NCI-H226 (cell line): Measurements from ENCODE around the gene CDK19.
"Not testable (repeated sequence)": the region's sequence is repeated elsewhere in the genome, so short reads cannot be mapped to it uniquely, and the experiment has no call there.

Source experiments
- DNase-seq: peaks from one replicate; pipeline ENCODE4 v3.0.0-alpha.2; 2015

The CDK19 gene

DNA sequence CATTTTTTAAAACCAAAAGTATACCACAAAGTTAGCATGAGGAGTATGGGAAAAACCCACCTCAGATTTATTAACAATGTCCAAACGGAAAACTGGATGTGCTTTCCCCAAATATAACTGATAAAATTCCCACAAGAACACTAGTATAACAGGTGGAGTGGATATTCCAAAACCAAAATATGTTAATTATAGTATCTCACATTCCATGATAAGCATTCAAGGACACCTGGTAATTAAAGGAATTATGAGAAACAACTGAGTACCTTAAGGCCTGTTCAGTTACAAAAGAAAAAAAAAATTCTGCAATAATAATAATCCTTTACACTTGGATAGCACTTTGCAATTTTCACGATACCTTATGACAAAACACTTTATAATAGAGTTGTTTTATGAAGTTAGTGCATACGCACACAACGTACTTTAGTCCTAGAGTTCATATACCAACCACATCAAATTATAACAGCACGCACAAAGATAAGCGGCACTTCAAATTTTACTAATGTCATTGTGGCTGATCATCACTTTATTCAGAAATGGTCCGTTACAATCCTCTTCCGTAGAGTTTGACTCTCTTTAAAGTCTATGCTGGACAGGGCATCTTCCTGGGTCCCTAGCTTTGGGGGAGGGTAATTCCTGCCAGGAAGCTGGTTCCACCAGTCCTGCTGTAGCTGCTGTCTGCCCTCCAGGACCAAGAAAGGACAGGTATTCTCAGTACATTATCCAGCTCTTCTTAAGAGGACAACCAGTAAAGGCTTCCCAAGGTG is 1.7 kb downstream of the CDK19 start:
- DNase-seq = no peak

DNA sequence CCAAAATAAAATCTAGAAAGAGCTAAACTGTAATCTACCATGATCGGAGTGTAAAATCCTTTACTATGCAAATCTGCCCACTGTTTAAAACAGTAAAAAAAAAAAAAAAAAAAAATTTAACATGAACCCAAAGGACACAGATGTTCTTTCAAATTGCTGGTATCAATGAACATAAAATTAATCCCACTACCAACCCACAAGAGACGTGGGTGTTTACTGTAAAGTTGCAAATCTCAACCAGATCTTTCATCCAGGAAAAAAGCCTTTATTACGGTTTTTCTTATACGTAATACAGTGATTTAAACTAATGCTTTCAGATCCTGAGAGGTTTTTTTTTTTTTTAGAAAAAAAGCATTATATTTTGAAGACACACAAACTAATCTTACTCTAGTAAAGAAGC is 2.5 kb downstream of the CDK19 start:
- no peak for DNase-seq

DNA sequence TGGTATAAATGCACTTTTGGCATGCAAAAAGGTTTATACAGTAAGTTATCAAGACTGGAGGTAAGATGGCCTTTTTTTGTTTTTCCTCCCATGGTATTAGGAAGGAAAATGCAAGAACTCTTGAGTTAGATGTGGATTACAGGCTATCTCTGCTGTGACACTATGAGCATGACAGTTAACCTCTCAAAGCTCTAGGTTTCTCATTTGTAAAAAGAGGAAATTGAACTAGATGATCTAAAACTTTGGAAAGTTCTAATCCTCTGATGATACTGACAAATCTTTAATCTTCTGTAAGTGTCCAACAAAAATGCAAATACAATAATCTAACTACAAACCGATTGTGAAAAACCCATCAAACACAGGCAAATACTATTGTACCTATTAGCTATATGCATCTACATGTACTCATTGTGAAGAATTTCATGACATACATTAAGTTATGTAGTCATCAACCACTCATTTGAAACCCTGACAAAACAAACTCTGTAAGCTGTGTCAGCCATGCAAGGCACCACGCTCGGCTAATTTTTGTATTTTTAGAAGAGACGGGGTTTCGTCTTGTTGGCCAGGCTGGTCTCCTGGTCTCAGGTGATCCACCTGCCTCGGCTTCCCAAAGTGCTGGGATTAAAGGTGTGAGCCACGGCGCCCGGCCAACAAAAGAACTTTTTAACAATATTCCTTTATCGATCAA is 4.2 kb downstream of the CDK19 start:
- DNase-seq = no peak

DNA sequence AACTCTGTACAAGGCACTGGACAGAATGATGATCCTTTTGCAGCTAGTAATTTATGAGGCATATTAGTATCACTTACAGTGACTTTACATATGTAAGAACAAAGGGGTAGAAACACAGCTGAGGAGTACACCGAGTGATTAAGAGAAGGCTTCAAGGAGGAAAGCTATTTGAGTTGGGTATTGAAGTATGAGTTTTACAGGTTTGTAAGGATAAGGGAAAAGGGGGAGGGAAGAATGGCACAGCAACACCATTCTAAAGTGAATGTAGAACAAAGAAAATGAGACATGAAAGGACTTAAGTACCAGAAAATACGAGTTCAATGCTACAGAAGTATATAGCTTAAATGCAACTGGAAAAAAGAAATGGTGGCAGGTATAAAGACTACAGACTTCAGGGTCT is 5.5 kb downstream of the CDK19 start:
- no peak for DNase-seq

DNA sequence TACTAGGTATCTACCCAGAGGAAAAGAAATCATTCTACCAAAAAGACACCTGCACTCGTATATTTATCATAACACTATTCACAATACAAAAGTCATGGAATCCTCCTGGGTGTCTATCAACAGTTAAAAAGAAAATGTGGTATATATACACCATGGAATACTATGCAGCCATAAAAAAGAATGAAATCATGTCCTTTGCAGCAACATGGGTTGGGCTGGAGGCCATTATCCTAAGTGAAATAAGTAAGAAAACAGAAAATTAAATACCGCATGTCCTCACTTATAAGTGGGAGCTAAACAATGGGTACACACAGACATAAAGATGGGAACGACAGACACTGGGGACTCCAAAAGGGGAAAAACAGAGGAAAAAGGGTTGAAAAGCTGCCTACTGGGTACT is 13.1 kb downstream of the CDK19 start:
- not testable (repeated sequence) for DNase-seq

DNA sequence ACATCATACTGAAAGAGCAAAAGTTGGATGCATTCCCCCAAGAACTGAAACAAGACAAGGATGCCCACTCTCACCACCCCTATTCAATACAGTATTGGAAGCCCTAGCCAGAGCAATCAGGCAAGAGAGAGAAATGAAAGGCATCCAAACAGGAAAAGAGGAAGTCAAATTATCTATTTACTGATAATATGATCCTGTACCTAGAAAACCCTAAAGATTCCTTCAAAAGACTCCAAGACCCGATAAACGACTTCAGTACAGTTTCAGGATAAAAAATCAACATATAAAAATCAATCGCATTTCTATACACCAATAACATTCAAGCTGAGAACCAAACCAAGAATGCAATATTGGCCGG is 14.5 kb downstream of the CDK19 start:
- DNase-seq = no peak

DNA sequence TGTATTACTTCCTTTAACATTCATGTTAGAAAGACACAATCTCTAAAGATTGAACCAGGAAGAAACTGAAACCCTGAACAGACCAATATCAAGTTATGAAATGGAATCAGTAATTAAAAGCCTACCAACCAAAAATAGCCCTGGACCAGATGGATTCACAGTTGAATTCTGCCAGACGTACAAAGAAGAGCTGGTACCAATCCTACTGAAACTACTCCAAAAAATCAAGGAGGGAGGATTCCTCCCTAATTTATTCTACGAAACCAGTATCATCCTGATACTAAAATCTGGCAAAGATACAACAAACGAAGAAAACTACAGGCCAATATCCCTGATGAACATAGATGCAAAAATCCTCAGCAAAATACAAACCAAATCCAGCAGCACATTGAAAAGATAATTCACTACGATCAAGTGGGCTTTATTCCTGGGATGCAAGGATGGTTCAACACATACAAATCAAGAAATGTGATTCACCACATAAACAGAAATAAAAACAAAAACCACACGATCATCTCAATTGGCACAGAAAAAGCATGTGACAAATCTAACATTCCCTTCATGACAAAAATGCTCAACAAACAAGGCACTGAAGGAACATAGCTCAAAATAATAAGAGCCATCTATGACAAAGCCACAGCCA is 15.0 kb downstream of the CDK19 start:
- no peak for DNase-seq

DNA sequence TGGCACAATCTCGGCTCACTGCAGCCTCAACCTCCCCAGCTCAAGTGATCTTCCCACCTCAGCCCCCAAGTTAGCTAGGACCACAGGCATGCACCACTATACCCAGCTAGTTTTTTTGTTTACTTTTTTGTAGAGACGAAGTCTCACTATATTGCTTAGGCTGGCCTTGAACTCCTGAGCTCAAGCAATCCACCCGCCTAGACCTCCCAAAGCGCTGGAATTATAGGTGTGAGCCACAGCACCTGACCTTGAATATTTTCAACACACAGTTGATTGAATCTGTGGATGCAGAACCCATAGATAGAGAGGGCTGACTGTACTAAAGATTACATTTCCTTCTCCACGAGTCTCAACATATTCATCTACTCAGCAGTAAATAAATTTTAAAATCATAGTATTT is 15.6 kb downstream of the CDK19 start:
- DNase-seq = no peak

DNA sequence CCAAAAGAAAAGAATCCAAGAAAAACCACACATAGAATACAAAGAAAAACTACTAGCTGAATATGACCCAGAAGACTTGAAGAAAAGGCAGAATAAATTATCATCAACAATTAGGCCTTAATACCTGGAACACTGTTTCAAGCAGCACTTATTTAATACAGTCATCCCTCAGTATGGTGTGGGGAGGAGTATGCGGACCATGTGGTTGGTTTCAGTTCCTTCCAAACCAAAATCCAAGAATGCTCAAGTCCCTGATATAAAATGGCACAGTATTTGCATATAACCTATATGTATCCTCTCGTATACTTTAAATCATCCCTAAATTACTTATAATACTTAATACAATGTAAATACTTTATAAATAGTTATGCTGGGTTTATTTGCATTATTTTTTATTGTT is 16.1 kb downstream of the CDK19 start:
- no peak for DNase-seq

DNA sequence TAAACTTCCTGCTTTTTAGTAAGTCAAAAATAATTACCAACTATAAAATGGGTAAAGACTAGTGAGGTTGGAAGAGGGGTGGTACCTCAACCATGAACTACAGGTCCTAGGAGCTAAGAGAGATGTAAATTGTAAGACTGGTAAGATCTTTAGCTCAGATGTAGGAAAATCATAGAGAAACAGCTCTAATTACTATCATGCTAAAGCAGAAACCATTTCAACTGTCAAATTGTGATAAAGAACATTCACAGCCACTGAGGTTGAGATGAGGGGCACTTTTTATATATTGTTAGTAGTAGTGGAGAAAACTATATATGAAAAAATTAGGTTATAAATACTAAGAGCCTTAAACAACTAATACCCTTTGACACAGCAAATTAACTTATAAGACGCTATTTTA is 20.0 kb downstream of the CDK19 start:
- DNase-seq = no peak

DNA sequence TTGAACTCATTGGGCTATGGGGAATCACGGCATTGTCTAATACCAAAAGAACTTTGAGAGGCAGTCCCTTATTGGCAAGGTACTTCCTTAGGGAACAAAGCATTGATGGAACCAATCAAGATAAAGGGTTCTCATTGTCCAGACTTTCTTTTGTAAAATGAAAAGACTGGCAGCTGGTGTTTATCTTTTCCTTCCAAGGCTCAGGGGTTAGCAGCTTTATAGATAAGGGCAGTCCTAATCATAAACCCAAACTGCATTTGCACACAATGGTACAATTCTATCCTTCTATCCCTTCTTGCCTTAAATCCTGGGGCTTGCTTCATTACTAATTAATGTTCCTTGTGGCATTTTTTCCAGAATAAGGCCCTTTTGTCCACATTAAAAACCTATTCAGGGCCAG is 28.6 kb downstream of the CDK19 start:
- DNase-seq = no peak

DNA sequence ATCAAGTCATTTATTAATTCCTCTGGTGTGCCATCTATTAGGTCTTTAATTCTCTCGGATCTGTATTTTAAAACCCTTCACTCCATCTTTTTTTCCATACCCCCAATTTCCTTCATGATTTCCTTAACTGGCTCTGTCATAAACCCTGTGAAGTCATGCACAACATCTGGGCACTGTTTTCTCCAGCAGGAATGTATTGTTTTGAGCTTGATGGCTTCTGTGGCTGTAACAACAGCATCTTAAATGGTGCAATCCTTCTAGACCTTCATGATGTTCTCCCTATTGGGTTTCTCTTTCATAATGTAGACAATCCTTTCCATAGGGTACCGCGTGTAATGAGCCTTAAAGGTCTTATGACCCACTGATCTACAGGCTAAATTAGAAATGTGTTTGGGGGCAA is 29.0 kb downstream of the CDK19 start:
- no peak for DNase-seq

DNA sequence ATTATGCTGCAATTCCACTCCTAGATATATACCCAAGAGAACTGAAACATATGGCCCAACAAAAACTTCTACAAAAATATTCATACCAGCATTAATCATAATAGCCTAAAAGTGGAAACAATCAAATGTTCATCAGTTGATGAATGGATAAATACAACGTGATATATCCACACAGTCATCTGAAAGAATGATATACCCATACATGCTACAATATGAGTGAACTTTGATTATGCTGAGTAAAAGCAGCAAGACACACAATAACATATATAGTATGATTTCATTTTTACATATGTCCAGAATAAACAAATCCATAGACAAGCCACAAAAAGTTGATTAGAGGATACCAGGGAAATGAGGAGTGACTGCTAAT is 30.7 kb downstream of the CDK19 start:
- no peak for DNase-seq

DNA sequence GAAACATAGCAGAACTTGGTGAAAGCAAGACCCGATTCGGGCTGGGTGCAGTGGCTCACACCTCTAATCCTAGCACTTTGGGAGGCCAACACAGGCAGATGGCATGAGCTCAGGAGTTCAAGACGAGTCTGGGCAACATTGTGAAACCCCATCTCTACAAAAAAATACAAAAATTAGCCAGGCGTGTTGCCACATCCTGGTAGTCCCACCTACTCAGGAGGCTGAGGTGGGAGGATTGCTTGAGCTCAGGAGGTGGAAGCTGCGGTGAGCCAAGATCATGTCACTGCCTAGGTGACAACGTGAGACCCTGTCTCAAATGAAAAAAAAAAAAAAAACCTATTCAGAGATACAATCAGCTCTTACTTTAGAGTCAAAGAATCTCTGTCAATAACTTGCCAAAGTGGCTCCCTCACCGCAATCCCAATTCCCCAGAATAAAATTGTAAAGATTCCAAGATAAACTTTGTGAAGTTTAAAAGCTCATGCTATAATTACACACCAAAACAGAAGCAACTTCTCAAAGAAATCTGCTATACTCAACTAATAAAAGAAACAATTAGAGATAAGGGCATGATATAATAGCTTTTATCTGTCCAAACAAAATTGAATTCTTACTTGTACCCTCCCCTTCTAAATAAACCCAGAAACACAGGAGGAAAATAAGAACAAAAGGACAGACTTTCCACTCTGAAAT is 33.6 kb downstream of the CDK19 start:
- DNase-seq = no peak

DNA sequence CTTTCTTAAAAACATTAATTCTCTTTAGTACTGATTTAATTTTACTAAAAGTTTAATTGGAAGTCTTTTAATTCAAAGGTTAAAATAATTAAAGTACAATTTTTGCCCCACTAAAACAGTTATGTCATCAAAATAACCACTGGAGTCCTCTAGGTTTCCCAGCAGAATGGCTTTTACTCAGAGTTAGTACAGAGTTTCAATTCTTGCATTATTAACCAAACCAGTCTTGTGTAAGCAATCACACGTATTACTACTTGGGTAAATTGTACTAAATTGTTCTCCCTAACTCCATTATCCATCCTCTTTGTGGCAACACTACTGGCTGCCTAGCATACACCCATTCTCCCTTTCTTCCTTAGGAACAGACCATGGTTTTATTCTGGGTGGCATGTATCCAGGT is 36.9 kb downstream of the CDK19 start:
- no peak for DNase-seq

DNA sequence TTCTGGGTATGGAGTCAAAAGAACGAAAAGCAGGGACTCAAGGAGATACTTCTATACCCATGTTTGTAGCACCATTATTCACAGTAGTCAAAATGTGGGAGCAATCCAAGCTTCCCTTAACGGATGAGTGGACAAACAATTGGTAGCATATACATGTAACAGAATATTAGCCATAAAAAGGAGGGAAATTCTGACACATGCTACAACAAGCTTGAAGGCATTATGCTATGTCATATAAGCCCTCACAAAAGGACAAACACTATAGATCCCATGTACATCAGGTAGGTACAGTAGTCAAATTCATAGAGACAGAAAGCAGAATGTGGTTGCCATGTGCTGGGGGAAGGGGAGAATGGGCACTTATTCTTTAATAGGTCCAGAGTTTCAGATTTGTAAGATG is 37.6 kb downstream of the CDK19 start:
- DNase-seq = no peak

DNA sequence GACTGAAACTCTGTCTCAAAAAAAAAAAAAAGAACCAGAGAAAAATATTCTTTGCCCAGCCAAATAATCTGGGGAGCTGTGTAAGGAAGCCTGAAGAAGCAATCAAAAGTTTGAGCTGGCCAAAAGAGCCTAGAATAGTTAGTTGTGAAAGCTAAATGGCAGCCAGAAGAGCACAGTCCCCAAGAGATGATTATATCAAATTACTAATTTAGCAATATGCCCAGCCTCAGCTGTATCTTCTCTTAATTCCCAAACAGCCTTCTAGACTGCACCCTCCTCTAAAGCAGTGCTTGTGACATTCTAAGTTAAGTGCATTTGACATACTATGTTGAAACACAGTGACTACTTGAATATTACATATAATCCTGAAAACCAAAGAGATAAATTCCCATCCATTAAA is 38.9 kb downstream of the CDK19 start:
- no peak for DNase-seq

DNA sequence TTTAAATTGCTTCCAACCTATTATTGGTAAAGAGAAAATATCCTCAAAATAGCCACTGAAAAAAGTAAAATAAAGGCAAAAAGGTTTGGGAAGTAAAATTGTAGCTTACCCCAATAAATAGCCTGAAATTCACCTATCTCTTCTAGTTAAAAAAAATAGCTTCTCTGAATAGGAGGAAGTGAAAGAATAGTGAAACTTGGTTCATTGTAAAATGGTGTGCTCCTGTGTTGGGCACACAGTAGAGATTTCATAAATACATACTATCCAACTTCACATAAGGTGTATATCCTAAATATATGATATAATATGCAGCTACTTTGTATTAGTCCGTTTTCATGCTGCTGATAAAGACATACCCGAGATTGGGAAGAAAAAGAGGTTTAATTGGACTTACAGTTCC is 45.3 kb downstream of the CDK19 start:
- DNase-seq = no peak

DNA sequence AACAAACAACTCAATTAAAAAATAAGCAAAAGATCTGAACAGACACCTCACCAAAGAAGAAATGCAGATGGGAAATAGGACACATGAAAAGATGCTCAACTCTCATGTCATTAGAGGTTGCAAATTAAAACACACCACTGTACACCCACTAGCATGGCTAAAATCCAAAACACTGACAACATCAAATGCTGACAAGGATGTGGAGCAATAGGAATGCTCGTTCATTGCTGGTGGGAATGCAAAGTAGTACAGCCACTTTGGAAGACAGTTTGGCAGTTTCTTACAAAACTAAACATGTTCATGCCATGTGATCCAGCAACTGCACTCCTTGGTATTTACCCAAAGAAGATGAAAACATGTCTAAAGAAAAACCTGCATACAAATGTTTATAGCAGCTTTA is 47.2 kb downstream of the CDK19 start:
- DNase-seq = no peak

DNA sequence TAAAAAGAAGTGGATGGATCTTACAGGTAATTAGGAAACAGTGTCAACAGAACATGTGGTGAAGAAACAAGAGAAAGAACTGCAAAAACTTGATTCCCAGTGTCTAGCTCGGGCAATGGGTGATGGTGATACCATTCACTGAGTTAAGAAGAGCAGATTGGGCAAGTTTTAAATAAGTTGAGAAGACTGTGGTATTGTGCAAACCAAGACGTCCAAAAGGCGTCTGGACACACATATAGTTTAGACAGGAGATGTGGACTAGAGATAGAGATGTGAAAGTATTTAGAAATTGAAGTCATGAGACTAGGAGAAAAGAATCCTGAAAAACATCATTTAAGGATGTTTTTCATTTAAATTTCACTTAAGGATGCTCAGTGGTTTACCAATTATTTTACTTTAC is 53.9 kb downstream of the CDK19 start:
- no peak for DNase-seq

DNA sequence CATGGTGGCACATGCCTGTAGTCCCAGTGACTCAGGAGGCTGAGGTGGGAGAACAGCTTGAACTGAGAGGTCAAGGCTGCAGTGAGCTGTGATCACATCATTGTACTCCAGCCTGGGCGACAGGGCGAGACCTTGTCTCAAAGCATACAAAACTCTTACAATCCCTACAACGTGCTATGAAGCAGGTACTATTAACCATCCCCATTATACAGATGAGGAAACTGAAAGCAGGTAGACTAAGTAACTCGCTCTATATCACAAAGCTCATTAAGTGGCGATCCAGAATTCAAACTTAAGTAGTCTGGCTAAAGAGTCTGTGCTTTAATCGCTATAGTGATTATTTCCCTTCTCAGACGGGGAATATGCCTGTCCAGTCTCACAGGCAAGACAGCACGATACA is 54.7 kb downstream of the CDK19 start:
- DNase-seq = no peak

DNA sequence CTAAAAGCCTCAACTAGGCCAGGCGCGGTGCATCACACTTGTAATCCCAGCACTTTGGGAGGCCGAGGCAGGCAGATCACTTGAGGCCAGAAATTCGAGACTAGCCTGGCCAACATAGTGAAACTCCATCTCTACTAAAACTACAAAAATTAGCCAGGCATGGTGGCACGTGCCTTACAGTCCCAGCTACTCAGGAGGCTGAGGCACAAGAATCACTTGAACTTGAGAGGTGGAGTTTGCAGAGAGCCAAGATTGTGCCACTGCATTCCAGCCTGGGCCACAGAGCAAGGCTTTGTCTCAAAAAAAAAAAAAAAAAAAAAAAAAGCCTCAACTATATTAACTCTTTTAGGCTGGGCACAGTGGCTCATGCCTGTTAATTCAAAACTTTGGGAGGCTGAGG is 55.2 kb downstream of the CDK19 start:
- not testable (repeated sequence) for DNase-seq

DNA sequence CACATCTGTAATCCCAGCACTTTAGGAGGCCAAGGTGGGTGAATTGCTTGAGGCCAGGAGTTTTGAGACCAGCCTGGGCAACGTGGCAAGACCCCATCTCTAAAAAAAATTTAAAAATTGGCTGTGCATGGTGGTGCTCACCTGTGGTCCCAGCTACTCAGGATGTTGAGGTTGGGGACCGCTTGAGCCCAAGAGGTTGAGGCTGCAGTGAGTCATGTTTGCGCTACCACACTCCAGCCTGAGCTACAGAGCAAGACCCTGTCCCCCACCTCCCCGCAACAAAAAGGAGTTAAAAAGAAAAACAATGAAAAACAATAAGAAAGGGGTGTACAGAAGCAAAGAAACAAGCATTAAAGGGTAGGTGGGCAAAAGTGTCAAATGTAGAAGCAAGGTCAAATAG is 57.3 kb downstream of the CDK19 start:
- no peak for DNase-seq

DNA sequence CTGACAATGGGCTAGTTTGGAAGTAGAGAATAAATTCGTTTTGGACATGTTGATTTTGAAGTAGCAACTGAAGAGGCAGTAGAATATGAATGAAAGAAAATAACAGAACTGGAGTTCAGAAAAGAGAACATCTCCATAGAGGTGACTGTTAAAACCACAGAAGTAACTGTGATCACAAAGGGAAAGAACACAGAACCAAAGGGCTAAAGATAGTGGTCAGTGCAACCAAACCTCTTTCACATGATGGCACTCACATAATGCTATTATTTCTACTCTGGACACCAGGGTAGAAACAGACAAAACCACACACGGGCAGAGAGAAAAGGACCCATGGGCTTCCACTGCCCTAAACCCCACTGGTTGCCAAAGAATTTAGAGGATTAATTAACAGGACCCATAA is 58.5 kb downstream of the CDK19 start:
- DNase-seq = no peak
